ENCODE results near the gene PRLR. TPM values are rescaled to one million over a fixed set of nuclear protein-coding genes. Genes with fewer than 3 reads are reported as not detected.

Gene PRLR
- total and polyA plus RNA-seq, 2 of the 13 experiments (the other 11 are each of a cell fraction or from before 2014, with no cell fraction given): 12.2 to 13.3 TPM

DNA sequence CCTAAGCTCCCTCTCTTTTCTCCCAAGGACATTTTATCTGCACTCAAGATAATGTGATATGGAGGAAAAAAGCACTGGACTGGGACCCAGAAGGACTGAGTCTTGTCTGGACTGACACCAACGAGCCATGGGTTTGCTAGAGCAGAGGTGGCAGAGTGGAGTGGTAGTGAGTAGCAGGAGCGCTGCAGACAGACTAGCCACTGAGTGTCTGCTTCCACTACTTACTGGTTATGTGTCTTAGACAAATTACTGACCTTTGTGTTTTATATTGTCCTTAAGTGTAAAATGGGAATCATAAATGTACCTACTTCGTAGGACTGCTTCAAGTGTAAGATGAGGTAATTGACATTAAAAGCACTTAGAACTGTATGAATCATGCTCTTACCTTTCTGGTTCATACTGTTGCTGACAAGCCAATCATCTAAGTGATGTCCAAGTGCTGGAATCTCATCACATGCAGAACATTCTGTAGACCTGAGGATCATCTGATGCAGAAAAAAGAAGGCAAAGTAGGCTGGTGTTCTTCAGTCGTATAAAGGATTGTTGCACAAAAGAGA, 12.5 kb upstream of the PRLR start:
- ATAC-seq: no peak
- BruUV-seq (replicated peaks): no TSS peak
- CTCF ChIA-PET (ENCODE audit: low intra/inter-chr PET ratio, low total read pairs): no interaction called here
- H3K4me1 ChIP-seq (ENCODE audit: insufficient read depth, low read length): peaks cover 31% of the 10 kb centered on the region
- no peak for TF ChIP-seq MTA1 (CRISPR knock-in tag; IDR thresholded peaks at IDR 0.05; ENCODE audit: borderline replicate concordance)
- no peak for TF ChIP-seq SMAD3 (CRISPR knock-in tag; IDR thresholded peaks at IDR 0.05)
- TF ChIP-seq, protein P1, sequence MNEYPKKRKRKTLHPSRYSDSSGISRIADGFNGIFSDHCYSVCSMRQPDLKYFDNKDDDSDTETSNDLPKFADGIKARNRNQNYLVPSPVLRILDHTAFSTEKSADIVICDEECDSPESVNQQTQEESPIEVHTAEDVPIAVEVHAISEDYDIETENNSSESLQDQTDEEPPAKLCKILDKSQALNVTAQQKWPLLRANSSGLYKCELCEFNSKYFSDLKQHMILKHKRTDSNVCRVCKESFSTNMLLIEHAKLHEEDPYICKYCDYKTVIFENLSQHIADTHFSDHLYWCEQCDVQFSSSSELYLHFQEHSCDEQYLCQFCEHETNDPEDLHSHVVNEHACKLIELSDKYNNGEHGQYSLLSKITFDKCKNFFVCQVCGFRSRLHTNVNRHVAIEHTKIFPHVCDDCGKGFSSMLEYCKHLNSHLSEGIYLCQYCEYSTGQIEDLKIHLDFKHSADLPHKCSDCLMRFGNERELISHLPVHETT (CRISPR knock-in tag; conservative IDR thresholded peaks at IDR 0.05): no peak
- no peak for TF ChIP-seq ZMYM2 (CRISPR knock-in tag; IDR thresholded peaks at IDR 0.05)
- H4K20me1 ChIP-seq (ENCODE audit: insufficient read depth, low read length): no peaks in the 10 kb centered on the region
- H2AFZ ChIP-seq (ENCODE audit: low read length): no peak overlapping the region
- POLR2A ChIA-PET: no interaction called here
- intact Hi-C loops (cut with micrococcal nuclease; ENCODE audit: unreplicated experiment) (no loop called here), in situ Hi-C loops (cut with HindIII; ENCODE audit: extremely low pct_ligation_motif_present, low pct_unique_long_range_greater_than_20kb) (loop anchor here (25.0 kb wide), 1 partner anchor 370 kb away; the partner anchor contains the start of gene SPEF2)
- no peaks in the 10 kb centered on the region for H3K79me2 ChIP-seq (ENCODE audit: insufficient read depth, low read length)
- no peak overlapping the region for H3K4me3 ChIP-seq (replicated peaks in 1 of 3; ENCODE audit: insufficient read depth in 1 of 3, low read depth in 2 of 3, low read length in 3 of 3)
- H3K27ac ChIP-seq (ENCODE audit: extremely low read length, insufficient read depth, low read length): no peak overlapping the region
- H3K4me2 ChIP-seq (ENCODE audit: low read depth, low read length): no peak overlapping the region
- no peak overlapping the region for H3K9ac ChIP-seq (ENCODE audit: insufficient read depth, low read depth, low read length)
- no peaks in the 10 kb centered on the region for H3K36me3 ChIP-seq (replicated peaks in 1 of 2; ENCODE audit: control insufficient read depth in 1 of 2, insufficient read depth in 2 of 2, low read length in 2 of 2)
- no peak for DNase-seq (ENCODE audit: low spot score)
- H3K9me3 ChIP-seq (ENCODE audit: low read length): no peaks in the 10 kb centered on the region
- 44% methylated on average over 4 of the region's 4 CpGs for WGBS (ENCODE audit: low lambda C conversion rate)
- no peak for FAIRE-seq
- H3K27me3 ChIP-seq (ENCODE audit: control insufficient read depth in 1 of 2, insufficient read depth in 2 of 2, low read length in 2 of 2): no peaks in the 10 kb centered on the region; a peak in 1 of 5 replicates

DNA sequence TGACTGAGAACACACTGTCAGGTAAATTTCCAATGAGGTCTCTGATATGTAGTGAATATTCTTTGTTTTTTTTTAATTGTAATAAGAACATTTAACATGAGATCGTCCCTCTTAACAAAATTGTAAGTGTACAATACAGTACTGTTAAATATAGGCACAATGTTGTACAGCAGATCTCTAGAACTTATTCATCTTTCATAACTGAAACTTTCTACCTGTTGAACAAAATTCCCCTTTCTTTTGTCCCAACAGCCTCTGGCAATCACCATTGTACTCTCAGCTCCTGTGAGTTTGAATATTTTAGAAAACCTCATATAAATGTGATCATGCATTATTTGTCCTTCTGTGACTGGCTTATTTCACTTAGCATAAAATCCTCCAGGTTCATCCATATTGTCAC, 10.6 kb upstream of the PRLR start:
- no peak overlapping the region for H3K4me3 ChIP-seq (replicated peaks in 1 of 3; ENCODE audit: insufficient read depth in 1 of 3, low read depth in 2 of 3, low read length in 3 of 3)
- ChIA-PET CTCF (ENCODE audit: low intra/inter-chr PET ratio, low total read pairs) (no interaction called here), POLR2A (no interaction called here)
- 82% methylated on average over 1 of the region's 1 CpG for WGBS (ENCODE audit: low lambda C conversion rate)
- H3K79me2 ChIP-seq (ENCODE audit: insufficient read depth, low read length): no peaks in the 10 kb centered on the region
- in situ Hi-C loops (cut with HindIII; ENCODE audit: extremely low pct_ligation_motif_present, low pct_unique_long_range_greater_than_20kb) (loop anchor here (25.0 kb wide), 1 partner anchor 371 kb away; the partner anchor contains the start of gene SPEF2), intact Hi-C loops (cut with micrococcal nuclease; ENCODE audit: unreplicated experiment) (no loop called here)
- H3K4me1 ChIP-seq (ENCODE audit: insufficient read depth, low read length): peaks cover 30% of the 10 kb centered on the region
- no peaks in the 10 kb centered on the region for H3K36me3 ChIP-seq (replicated peaks in 1 of 2; ENCODE audit: control insufficient read depth in 1 of 2, insufficient read depth in 2 of 2, low read length in 2 of 2)
- no peaks in the 10 kb centered on the region for H4K20me1 ChIP-seq (ENCODE audit: insufficient read depth, low read length)
- no peak for FAIRE-seq
- H3K4me2 ChIP-seq (ENCODE audit: low read depth, low read length): no peak overlapping the region
- no TSS peak for BruUV-seq (replicated peaks)
- DNase-seq (ENCODE audit: low spot score): no peak
- H3K9me3 ChIP-seq (ENCODE audit: low read length): no peaks in the 10 kb centered on the region
- no peaks in the 10 kb centered on the region for H3K27me3 ChIP-seq (ENCODE audit: control insufficient read depth in 1 of 2, insufficient read depth in 2 of 2, low read length in 2 of 2)
- H2AFZ ChIP-seq (ENCODE audit: low read length): no peak overlapping the region
- H3K9ac ChIP-seq (ENCODE audit: insufficient read depth, low read depth, low read length): no peak overlapping the region
- ATAC-seq: no peak
- no peak overlapping the region for H3K27ac ChIP-seq (ENCODE audit: extremely low read length, insufficient read depth, low read length)
- no peak for TF ChIP-seq NFKB2 (CRISPR knock-in tag; IDR thresholded peaks at IDR 0.05; ENCODE audit: borderline replicate concordance)
- no peak for TF ChIP-seq TBX2 (CRISPR knock-in tag; IDR thresholded peaks at IDR 0.05; ENCODE audit: borderline replicate concordance)
- TF ChIP-seq ZNF343 (CRISPR knock-in tag; IDR thresholded peaks at IDR 0.05): no peak
- no peak for TF ChIP-seq HDAC2 (CRISPR knock-in tag; IDR thresholded peaks at IDR 0.05)
- no peak for TF ChIP-seq ZNF878 (CRISPR knock-in tag; IDR thresholded peaks at IDR 0.05)
- TF ChIP-seq, protein P2, sequence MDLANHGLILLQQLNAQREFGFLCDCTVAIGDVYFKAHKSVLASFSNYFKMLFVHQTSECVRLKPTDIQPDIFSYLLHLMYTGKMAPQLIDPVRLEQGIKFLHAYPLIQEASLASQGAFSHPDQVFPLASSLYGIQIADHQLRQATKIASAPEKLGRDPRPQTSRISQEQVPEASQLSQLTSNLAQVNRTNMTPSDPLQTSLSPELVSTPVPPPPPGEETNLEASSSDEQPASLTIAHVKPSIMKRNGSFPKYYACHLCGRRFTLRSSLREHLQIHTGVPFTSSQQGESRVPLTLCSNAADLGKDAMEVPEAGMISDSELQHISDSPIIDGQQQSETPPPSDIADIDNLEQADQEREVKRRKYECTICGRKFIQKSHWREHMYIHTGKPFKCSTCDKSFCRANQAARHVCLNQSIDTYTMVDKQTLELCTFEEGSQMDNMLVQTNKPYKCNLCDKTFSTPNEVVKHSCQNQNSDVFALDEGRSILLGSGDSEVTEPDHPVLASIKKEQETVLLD (CRISPR knock-in tag; IDR thresholded peaks at IDR 0.05; ENCODE audit: low read depth): no peak
- no peak for TF ChIP-seq IRX3 (CRISPR knock-in tag; IDR thresholded peaks at IDR 0.05; ENCODE audit: borderline replicate concordance, low read depth)
- TF ChIP-seq, protein P3, sequence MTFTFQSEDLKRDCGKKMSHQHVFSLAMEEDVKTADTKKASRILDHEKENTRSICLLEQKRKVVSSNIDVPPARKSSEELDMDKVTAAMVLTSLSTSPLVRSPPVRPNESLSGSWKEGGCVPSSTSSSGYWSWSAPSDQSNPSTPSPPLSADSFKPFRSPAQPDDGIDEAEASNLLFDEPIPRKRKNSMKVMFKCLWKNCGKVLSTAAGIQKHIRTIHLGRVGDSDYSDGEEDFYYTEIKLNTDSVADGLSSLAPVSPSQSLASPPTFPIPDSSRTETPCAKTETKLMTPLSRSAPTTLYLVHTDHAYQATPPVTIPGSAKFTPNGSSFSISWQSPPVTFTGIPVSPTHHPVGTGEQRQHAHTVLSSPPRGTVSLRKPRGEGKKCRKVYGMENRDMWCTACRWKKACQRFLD (CRISPR knock-in tag; IDR thresholded peaks at IDR 0.05; ENCODE audit: borderline replicate concordance): no peak
